COR-L47 (cell line): ENCODE results near the gene INHBE.
"Not testable (repeated sequence)": the region's sequence is repeated elsewhere in the genome, so short reads cannot be mapped to it uniquely, and the experiment has no call there.

Experiments
- DNase-seq: peaks from one replicate; lab custom pipeline; 2025; lab: John Stamatoyannopoulos, UW

INHBE gene, protein sequence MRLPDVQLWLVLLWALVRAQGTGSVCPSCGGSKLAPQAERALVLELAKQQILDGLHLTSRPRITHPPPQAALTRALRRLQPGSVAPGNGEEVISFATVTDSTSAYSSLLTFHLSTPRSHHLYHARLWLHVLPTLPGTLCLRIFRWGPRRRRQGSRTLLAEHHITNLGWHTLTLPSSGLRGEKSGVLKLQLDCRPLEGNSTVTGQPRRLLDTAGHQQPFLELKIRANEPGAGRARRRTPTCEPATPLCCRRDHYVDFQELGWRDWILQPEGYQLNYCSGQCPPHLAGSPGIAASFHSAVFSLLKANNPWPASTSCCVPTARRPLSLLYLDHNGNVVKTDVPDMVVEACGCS

DNA sequence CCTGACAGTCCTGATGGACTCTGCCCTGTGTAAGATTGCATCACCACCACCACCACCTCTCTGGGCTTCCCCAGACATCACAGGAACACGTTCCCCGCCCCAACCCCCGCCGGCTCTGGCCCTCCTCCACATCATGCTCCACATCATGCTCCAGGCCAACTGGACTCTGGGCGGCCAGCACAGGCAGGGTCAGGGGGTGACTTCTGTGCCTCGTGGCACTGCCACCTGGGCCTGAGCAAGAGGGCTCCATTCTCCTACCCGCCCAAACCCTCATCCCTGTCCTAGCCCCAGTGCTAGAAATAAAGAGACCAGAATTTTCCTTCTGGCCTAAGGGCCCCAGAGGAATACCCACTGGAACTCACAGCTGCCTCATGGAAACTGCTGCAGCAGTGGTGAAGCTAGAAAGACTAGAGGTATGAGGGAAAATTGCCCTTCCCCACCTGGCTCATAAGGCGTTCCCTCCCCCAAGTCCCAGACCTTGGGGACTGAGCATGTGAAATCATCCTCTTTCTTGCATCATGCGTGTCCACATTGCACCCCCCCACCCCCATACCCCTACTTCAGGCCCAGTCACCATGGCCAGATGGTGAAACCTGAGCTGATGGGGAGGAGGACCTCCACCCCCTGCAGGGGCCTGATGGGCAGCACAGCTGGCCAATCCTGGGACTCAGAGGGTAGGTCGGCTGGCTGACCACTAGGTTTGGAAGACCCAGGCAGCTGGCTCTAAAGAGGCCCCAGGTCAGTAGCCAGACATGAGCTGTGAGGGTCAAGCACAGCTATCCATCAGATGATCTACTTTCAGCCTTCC lies at the start of gene INHBE:
Gene INHBE, plus strand, starts transcription at position 742 of the 808 bp plus-strand sequence. CDS start 230 bp downstream, outside the sequence.
- peak; percentile 28 for DNase-seq

DNA sequence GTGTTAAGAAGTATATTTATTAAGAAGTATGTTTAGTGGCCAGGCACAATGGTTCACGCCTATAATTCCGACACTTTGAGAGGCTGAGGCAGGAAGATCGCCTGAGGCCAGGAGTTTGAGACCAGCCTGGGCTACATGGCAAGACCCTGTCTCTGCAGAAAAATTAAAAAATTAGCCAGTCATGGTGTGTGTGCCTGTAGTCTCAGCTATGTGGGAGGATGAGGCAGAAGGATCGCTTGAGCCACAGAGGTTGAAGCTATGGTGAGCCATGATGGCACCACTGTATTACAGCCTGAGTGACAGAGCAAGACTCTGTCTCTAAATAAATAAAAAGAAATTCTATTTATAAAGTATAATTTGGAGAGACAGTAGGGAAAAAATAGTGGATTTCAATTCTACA lies 44.6 kb upstream of the INHBE start:
- no peak for DNase-seq

DNA sequence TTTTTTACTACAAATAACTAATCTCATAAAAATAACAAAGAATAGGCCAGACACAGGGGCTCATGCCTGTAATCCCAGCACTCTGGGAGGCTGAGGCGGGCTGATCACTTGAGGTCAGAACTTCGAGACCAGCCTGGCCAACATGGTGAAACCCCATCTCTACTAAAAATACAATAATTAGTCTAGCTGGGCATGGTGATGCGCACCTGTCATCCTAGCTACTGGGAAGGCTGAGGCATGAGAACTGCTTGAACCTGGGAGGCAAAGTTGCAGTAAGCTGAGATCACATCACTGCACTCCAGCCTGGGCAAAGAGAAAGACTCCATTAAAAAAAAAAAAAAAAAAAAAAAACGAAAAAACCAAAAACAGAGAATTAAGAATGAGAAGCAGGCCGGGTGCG lies 40.9 kb upstream of the INHBE start:
- DNase-seq, result not testable (repeated sequence)

DNA sequence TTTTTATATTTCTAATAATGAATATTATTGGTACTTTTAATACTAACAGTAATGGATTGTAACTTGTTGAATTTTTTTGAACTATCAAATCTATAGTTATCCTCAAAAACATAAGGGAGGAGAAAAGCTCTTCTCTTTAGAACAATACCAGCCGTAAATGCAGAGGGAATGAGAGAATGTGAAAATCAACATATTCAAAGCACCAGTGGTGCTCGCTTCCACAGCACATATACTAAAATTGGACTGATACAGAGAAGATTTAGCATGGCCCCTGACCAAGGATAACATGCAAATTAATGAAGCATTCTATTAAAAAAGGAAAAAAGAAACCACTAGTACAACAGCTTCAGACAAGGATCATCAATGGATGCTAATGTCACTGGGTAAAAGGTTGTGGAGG lies 40.0 kb upstream of the INHBE start:
- no peak for DNase-seq

DNA sequence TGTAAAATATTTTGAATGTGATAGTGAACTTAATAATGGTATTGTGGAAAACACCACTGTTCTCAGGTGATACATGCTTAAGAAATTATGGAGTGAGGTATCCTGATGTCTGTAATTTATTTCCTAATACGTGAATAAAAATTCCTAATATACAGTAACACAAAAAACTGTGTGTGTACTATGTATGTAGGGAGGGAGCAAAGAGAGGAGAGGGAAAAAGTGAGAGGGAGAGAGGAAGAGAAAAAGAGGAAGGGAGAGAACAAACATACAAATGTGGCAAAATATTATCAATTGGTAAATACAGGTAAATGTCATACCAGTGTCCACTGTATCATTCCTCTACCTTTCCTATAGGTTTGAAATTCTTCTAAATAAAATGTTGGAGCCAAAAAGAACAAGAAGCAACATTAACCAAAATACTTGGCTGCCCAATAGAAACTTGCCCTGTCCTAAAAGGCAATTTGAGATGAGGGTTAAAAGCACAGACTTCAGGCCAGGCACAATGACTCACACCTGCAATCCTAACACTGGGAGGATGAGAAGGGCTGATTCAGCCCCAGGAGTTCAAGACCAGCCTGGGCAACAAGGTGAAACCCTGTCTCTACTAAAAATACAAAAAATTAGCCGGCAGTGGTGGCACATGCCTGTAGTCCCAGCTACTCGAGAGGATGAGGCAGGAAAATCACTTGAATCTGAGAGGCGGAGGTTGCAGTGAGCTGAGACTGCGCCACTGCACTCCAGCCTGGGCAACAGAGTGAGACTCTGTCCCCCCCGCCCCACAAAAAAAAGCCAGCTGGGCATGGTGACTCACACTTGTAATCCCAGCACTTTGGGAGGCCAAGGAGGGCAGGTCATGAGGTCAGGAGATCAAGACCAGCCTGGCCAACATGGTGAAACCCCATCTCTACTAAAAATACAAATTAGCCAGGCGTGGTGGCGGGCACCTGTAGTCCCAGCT lies 38.8 kb upstream of the INHBE start:
- DNase-seq, result no peak

DNA sequence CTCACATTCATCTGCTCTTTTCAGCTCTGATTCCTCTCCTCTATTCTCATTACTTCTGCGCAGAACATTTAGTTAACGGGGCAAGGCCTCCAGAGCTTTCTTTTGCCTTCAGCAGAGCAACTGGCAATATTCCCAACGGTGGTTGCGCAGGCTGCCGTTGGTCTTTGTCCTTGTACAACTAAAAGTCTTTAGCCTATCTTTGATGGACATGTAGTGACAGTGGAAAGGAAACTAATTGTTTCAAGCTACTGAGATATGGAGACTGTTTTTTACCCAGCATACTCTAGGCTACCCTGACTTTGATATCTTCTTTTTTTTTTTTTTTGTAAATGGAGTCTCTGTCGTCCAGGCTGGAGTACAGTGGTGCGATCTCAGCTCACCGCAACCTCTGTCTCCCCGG lies 36.9 kb upstream of the INHBE start:
- no peak for DNase-seq

DNA sequence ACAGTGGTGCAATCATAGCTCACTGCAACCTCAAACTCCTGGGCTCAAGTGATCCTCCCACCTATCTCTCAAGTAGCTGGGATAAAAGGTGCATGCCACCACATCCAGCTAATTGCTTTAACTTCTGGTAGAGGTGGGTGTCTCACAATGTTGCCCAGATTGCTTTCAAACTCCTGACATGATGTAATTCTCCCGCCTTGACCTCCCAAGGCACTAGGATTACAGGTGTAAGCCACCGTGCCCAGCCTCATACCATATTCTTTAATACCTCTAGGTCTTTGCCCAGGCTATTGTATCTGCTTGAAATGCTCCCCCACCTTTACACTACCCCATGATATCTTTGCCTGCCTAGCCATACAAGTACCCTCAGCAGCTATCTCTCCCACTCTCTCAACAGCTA lies 35.6 kb upstream of the INHBE start:
- DNase-seq, result no peak

DNA sequence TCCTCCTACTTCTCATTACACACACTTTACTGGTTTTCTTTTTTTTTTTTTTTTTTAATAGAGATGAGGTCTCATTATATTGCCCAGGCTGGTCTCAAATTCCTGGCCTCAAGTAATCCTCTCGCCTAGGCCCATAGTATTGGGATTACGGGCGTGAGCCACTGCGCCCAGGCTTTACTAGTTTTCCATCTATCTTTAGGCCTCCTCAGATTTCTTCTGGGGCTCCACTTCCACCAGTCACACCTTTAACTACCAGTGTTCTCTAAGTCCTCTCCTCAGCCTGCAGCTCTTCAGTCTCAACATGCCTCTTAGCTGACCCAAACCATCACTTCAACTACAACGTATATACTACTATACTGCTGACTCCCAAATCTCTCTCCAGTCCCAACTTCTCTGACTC lies 34.6 kb upstream of the INHBE start:
- DNase-seq, result no peak

DNA sequence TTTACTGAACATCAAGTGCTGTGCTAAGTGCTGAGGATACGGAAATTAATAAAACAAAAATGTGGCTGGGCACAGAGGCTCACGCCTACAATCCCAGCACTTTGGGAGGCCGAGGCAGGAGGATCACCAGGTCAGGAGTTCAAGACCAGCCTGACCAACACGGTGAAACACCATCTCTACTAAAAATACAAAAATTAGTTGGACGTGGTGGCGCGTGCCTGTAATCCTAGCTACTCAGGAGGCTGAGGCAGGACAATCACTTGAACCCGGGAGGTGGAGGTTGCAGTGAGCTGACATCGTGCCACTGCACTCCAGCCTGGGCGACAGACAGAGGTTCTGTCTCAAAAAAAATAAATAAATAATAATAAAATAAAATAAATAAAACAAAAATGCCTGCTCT lies 28.2 kb upstream of the INHBE start:
- not testable (repeated sequence) for DNase-seq

DNA sequence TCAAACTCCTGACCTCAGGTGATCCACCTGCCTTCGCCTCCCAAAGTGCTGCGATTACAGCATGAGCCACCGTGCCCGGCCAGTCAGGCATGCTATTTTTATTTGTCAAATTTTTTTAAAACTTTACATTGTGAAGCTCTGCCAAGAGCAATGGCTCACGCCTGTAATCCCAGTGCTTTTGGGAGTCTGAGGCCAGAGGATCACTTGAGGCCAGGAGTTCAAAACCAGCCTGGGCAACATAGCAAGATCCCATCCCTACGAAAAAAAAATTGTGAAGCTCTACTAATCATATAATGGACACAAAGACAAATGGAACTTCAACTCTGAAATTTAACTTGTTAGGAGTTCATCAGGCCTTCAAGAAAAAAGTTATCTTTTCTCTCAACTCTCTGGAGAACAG lies 26.1 kb upstream of the INHBE start:
- DNase-seq, result no peak

DNA sequence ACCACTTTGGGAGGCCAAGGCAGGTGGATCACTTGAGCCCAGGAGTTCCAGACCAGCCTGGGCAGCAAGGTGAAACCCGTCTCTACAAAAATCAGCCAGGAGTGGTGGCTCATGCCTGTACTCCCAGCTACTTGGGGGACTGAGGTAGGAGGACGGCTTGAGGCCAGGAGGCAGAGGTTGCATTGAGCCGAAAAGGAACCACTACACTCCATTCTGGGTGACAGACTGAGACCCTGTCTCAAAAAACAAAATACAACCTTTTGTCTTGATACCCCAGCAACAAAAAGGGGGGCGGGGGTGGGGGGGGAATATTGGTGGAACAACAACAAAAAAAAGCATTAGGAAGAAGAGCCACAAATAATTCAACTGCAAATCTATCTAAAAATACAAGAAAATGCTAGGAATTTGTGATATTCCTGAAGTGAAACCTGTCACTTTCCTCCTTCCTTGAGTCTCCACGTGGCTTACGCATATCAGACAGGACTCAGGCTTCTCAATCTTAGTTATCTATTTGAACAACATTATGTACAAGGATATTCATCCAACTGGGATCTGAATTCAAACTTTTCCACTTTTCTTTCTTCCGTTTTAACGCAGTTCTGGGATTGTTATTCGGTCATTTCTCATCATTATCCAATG lies 25.5 kb upstream of the INHBE start:
- no peak for DNase-seq

DNA sequence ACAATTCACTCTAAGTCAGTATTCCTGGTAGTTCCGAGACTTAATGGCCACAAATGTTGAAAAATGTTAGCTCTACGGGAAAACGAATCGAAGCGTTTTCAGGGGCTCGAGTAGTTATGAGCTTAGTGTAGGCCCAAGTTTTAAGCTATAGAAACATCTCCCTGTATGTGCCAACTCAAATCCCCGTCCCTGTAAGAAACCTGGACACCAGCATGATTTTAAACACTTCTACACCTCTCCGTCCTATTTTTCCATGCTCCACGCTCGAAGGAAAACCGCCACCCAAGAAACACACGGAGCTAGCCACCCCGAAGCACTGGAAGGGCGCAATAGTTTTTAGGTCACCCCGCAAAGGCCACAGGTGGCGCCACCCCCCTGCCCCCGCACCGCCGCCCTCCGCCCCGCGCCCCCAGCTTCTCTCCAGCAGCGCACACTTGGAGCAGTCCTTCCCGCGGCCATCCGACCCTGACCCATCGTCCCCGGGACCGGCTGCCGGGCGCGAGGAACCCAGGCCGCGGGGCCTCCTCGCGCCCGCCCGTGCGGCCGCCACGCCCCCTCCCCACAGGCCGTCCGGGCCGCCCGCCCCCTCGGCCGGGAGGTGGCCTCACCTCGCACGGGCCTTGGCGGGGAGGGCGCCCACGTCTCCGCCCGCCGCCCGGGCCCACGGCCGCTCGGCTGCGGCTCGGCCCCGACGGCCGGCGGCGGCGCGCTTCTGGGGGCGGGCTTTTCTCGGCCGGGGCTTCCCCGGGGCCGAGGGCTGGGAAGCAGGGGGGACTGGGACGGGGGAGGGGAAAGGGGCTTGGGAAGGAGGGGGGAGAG lies 24.8 kb upstream of the INHBE start:
- peak; percentile 64 for DNase-seq

DNA sequence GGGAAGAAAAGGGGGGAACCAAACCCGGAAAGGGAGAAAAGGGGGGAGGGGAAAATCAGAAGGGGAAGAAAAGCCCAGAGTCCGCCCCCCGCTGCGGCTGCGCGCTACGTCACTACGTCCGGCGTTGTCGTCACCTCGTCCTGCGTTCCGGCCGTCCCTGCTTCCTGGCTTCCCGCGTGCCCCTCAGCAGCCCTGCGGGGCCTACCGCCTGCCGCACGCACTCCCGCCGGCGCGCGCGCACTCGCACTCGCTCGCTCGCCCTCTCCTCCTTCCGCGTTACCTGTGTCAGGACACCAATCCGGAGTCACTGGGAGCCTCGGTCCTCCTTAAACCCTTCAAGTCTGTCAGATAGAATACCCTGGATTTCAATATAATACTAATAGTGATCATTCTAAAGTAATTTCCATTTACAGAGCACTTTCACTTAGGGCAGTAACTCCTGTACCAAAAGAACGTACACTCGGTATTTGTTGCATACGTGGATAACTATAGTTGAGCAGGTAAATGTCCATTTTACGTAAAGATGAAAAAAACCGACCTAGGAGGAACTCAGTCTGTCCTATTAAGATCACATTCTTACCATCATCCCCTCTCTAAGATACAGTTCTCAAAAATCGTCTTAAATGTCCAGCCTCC lies 24.1 kb upstream of the INHBE start, which contains the start of gene R3HDM2:
Gene R3HDM2, minus strand, starts transcription at position 113 of the 636 bp plus-strand sequence. CDS start 120,615 bp downstream, outside the sequence.
- peak; percentile 95 for DNase-seq

DNA sequence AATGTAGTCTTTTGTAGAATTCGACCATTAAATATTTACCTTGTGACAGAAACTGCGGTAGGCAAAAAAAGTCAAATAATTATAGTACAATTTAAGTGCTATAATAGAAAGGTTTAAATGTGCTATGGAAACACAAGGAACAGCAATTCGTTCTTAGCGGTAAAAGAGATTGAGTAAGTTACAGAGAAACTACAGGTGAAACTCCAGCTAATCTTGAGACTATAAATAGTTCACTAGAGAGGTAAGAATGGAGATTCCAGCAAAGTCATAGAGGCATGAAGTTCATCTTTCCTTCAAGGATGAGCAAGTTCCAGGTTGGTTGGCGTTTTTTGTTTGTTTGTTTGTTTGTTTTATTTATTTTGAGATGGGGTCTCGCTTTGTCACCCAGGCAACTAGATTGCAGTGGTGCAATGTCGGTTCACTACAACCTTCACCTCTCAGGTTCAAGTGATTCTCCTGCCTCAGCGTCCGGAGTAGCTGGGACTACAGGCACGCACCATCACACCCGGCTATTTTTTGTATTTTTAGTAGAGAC lies 23.4 kb upstream of the INHBE start:
- DNase-seq, result no peak

DNA sequence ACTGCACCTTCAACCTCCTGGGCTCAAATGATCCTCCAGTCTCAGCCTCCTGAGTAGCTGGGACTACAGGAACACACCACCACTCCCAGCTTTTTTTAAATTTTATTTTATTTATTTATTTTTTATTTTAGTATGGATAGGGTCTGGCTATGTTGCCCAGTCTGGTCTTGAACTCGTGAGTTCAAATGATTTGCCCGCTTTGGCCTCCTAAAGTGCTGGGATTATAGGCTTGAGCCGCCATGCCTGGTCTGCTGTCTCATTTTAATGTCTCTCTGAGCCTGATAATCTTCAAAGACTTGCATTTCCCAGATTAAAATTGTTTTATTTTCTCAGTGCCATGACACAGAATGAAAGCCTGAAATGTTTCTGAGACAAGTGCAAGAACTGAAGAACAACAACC lies 21.7 kb upstream of the INHBE start:
- no peak for DNase-seq

DNA sequence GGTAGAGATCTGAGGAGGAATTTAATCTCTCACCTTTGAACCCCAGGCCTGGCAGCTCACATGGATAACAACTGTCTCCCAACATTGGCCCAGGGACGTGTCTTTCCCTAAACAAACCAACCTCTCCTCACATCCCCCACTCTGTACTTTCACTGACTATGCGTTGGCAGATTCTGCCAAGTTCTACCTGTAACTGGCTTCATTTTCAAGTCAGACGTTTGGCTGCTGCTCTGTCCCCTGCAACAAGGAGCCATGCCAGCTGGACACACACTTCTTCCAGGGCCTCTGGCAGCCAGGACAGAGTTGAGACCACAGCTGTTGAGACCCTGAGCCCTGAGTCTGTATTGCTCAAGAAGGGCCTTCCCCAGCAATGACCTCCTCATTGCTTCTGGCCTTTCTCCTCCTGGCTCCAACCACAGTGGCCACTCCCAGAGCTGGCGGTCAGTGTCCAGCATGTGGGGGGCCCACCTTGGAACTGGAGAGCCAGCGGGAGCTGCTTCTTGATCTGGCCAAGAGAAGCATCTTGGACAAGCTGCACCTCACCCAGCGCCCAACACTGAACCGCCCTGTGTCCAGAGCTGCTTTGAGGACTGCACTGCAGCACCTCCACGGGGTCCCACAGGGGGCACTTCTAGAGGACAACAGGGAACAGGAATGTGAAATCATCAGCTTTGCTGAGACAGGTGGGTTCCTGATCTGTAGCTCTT lies 20.4 kb upstream of the INHBE start, which contains the start of gene INHBC:
Gene INHBC, plus strand, starts transcription at position 268 of the 707 bp plus-strand sequence. Its CDS starts 103 bp downstream, at position 371.
- DNase-seq, result no peak

DNA sequence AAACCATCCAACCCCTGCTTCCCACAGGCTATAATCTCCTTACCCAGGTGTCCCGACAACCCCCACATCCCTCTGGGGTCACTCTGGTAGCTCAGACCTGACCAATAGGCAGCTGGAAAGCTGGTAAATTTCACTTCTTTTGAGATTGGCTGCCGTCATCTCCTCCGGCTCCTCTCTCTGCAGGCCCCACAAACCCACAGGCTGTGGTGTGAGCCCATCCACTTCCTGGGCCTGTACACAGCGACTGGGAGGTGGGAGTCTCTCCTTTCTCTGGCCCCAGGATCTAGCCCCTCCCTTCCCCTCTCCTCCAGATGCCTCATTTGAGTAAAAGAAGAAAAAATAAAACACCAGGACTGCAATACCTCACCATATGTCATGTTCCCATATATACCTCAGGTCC lies 19.8 kb upstream of the INHBE start:
- no peak for DNase-seq

DNA sequence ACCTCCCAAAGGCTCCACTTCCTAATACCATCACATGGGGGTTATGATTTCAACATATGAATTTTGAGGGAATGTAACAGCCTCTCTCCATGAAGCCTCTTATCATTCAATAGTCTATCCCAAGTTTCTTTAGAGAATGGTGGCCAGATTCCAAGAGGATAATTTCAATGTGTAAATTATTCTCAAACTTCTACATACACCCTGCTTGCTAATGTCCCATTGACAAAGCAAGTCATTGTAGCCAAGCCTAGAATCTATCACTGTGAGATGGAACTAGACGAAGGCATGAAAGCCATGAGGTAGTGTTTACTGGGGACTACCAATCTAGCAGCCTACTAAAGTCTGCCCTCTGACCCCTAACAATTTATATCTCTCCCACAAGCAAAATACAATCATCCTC lies 16.7 kb upstream of the INHBE start:
- DNase-seq, result no peak

DNA sequence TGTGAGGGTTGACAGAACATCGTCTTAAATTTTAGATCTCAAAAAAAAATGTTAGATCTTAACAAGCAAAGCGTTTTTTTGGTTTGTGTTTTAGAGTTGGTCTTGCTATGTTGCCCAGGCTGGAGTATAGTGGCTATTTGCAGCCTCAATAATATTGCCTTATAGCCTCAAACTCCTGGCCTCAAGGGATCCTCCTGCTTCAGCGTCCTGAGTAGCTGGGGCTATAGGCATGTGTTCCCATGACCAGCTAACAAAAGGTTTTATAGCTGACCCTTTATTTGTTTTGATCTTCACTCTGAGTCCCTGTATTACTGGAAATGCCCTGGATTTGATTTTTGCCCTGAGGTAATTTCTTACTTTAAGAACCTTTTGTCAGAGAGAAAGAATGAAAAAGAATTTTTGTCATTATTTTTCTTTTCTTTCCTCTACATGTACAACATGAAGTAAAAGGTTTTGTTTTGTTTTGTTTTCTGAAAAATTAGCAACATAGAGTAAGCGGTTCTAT lies 15.3 kb upstream of the INHBE start:
- no peak for DNase-seq
